Kidney epithelial cell (primary cell): ENCODE data around the gene P2RY10. TPM values are rescaled to one million over a fixed set of nuclear protein-coding genes. Genes with fewer than 3 reads are reported as not detected.

Experiments used
- DNase-seq: peaks from one replicate; pipeline ENCODE4 v3.0.0-alpha.2; 2010; ENCODE audit warnings: low read depth
- H3K27me3 ChIP-seq: 2 replicates; pipeline ENCODE4 v1.6.0; 2011; ENCODE audit warnings: low read length; ENCODE audit not compliant: control insufficient read depth, insufficient read depth
- H3K36me3 ChIP-seq: 2 replicates; pipeline ENCODE4 v1.5.1; 2011; ENCODE audit warnings: low read length; ENCODE audit not compliant: control insufficient read depth, insufficient read depth
- H3K4me3 ChIP-seq: 2 replicates; pipeline ENCODE4 v1.5.1; 2011; ENCODE audit warnings: low read depth, mild to moderate bottlenecking, control low read depth, low read length
- total RNA-seq: library from RNA; depleted of rRNA; stranded (reverse); fragments of >200 nt; gene quantifications from 2 replicates; pipeline ENCODE4 v1.2.3, GENCODE V29; 2015
- TF ChIP-seq, protein P1 (sequence below): IDR thresholded peaks from 2 replicates; pipeline ENCODE4 v1.5.1; 2011; ENCODE audit warnings: mild to moderate bottlenecking, moderate library complexity, low read length, control low read depth, inconsistent platforms; ENCODE audit not compliant: insufficient read depth, poor library complexity, severe bottlenecking

The P2RY10 gene
- total RNA-seq: not detected in 2 replicates

DNA sequence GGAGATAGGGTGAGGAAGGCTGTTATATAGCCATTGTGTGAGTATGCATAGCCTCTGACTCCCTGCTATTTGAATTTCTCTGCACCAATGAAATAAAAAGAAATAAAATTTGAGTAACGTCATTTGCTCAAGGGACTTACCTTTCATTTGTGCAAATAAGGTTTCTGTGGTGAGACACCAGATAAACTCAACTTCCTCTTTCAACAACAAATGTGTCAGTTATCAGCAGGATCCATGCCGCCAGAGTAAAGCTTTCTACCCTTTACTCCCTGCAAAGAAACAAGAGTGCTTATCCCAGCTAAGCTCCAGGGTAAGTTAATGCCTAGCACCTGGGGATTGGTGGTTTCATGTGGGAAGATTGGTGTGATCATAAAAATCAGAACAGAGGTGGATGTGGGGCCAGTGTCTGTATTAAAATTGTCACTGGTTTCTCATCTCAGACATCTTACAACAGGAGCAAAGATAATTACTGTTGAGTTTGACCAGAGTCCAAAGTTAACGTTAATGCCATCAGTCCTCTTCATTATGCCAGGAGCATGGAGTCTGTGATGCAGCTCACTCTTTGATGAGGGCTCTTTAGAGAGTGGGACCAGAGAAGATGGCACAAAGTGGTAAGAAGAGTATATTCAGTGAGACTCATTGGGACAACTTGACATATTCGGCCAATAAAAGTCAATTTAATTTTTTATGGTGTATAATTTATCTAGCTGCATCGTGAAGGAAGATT lies at the start of gene P2RY10:
Gene P2RY10, plus strand, starts transcription at position 206 of the 727 bp plus-strand sequence. CDS start 15,130 bp downstream, outside the sequence.
- DNase-seq: no peak
- TF ChIP-seq, protein P1, sequence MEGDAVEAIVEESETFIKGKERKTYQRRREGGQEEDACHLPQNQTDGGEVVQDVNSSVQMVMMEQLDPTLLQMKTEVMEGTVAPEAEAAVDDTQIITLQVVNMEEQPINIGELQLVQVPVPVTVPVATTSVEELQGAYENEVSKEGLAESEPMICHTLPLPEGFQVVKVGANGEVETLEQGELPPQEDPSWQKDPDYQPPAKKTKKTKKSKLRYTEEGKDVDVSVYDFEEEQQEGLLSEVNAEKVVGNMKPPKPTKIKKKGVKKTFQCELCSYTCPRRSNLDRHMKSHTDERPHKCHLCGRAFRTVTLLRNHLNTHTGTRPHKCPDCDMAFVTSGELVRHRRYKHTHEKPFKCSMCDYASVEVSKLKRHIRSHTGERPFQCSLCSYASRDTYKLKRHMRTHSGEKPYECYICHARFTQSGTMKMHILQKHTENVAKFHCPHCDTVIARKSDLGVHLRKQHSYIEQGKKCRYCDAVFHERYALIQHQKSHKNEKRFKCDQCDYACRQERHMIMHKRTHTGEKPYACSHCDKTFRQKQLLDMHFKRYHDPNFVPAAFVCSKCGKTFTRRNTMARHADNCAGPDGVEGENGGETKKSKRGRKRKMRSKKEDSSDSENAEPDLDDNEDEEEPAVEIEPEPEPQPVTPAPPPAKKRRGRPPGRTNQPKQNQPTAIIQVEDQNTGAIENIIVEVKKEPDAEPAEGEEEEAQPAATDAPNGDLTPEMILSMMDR: no peak
- no peak within 1 kb of the TSS for H3K4me3 ChIP-seq
- H3K36me3 ChIP-seq: no peaks in the 10 kb centered on the region
- H3K27me3 ChIP-seq: no peaks in the 10 kb centered on the region

- Histone ChIP-seq H3K36me3 (no peaks in the 10 kb centered on the region), H3K4me3 (no peak overlapping the region), H3K27me3 (no peaks in the 10 kb centered on the region)
- TF ChIP-seq, protein P1: no peak
- DNase-seq: no peak
Measured at GRCh38 chrX:78922754-78923153, 22.4 kb upstream of the P2RY10 start.

DNA sequence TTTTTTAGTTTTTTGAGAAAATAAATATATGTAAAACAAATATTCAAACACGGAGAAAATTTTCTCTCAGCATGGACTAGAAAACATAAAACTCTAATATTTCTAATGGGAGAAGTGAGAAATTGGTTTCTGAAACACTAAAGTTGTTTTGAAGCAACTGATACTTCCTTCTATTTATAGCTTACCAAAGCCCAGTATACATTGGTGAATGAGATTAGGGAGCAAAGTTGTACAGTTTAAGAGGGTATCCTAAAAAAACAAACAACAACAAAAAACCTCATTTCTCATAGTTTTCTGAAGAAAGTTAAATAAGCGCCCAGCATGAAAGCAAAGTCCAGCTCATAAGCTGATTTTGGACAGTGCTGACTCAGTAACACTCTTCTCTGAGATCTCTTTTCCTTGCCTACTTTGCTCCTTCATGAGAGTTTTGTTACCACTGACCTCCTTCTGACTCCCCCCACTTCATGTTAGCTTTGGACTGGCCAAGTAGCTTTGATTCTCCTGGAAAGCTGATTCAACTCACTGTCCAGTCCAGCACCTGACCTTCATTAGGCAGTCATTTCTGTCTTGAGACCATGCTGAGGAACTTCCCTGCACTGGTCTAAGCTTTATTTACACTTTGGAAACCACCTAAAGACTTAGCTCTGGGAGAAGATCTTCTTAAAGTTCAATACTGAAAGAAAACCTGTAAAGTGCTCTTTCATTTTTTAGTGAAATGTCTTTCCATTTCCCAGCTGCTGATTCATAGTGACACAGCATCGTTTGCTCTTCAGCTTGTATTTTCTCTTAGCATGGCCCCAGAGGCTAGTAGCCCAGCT lies 21.8 kb upstream of the P2RY10 start:
- no peaks in the 10 kb centered on the region for H3K36me3 ChIP-seq
- no peak for DNase-seq
- no peak overlapping the region for H3K4me3 ChIP-seq
- H3K27me3 ChIP-seq: no peaks in the 10 kb centered on the region
- TF ChIP-seq, protein P1: no peak

DNA sequence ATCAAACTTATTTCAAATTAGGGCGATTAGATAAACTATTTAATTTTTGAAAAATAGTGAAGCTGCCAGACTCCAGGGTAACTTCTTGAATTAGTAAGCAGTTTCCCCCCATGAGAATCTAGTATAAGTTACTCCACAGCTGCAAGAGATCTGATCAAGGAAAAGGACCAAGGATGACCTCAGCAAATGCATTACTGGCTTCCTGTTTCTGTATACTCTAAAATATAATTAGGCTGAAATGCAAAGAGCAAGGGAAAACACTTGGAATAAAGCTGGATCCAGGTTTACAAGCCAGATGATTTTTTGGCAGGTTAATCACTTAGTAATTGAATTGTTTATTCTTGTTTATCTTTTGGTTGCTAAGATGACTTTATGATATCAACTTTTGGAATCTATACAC lies 13.4 kb upstream of the P2RY10 start:
- H3K27me3 ChIP-seq: no peaks in the 10 kb centered on the region
- no peak for DNase-seq
- no peak overlapping the region for H3K4me3 ChIP-seq
- no peaks in the 10 kb centered on the region for H3K36me3 ChIP-seq
- TF ChIP-seq, protein P1: no peak

GRCh38 chrX:78934866-78935265 lies 10.3 kb upstream of the P2RY10 start:
- DNase-seq: no peak
- TF ChIP-seq, protein P1: no peak
- no peaks in the 10 kb centered on the region for H3K36me3 ChIP-seq
- no peak overlapping the region for H3K4me3 ChIP-seq
- H3K27me3 ChIP-seq: no peaks in the 10 kb centered on the region
